Esophagus squamous epithelium (tissue), 5 donors: ENCODE measurements around the gene TLCD2. TPM values are rescaled to one million over a fixed set of nuclear protein-coding genes. Genes with fewer than 3 reads are reported as not detected.

ENCODE experiments used
- DNase-seq: peaks from one replicate; lab custom pipeline; 2025; lab: John Stamatoyannopoulos, UW
- H3K27ac ChIP-seq, 4 donors: fragments of 200-600 bp; sonication (generic); one replicate each; pipeline ENCODE4 v1.5.1; 2016 to 2019; ENCODE audit warnings: mild to moderate bottlenecking in 1 of 4
- H3K27me3 ChIP-seq, 4 donors: fragments of 200-600 bp; sonication (generic); 1 replicate in 3 of 4; 2 replicates in 1 of 4; pipeline versions ENCODE4 v1.5.1 to v1.6.0; 2017 to 2021; ENCODE audit warnings: antibody characterized with exemption in 1 of 4
- H3K36me3 ChIP-seq, 3 donors: fragments of 200-600 bp; sonication (generic); one replicate each; pipeline ENCODE4 v1.5.1; 2016 to 2019
- H3K4me1 ChIP-seq, 3 donors: fragments of 200-600 bp; sonication (generic); one replicate each; pipeline ENCODE4 v1.5.1; 2017 to 2019
- H3K4me3 ChIP-seq, 4 donors: fragments of 200-600 bp; sonication (generic); 1 replicate in 3 of 4; 2 replicates in 1 of 4; pipeline ENCODE4 v1.5.1; 2016 to 2019; ENCODE audit warnings: mild to moderate bottlenecking in 2 of 4, moderate library complexity in 1 of 4
- H3K9me3 ChIP-seq, 3 donors: fragments of 200-600 bp; sonication (generic); one replicate each; pipeline ENCODE4 v1.5.1; 2016 to 2019
- CTCF ChIP-seq, 6 experiments: fragments of 450-650 bp in 4 of 6; fragments of 200-600 bp in 2 of 6; sonication (generic) in 2 of 6; IDR thresholded peaks; one replicate each; pipeline ENCODE4 v1.5.1; 2016 to 2019; ENCODE audit warnings: antibody characterized with exemption in 6 of 6, mild to moderate bottlenecking in 4 of 6, moderate library complexity in 4 of 6
- POLR2A ChIP-seq, 4 donors: fragments of 450-650 bp; IDR thresholded peaks; one replicate each; pipeline ENCODE4 v1.6.1; 2017; ENCODE audit warnings: antibody characterized with exemption in 4 of 4, mild to moderate bottlenecking in 4 of 4, moderate library complexity in 3 of 4
- WGBS, 2 donors: methylation state at CpG; one replicate each; pipeline ENCODE4 v1.1.5; 2018; 5-methylcytosine and 5-hydroxymethylcytosine counted together
- intact Hi-C: fragments of 100-400 bp; cut with DNase I; formaldehyde crosslinking; loops from one replicate; pipeline ENCODE4 v1.15.0; 2022
- total RNA-seq, 4 donors: library from RNA; depleted of rRNA; stranded (reverse); fragments of >200 nt; gene quantifications; one replicate each; pipeline ENCODE4 v1.1.0, GENCODE V29; 2016
- donor health status: DM: yes; HTN: yes; CAD: no.

Gene TLCD2
- total RNA-seq, 4 donors from 2014 or later: 4.2 to 6.0 (median 5.6) TPM

GRCh38 chr17:1715803-1716075, 5.6 kb upstream of the TLCD2 start:
- H3K4me1 ChIP-seq: peaks cover 30 to 69% (median 42%) of the 10 kb centered on the region in 3 donors
- peak overlapping the region; percentile 97 to 100 (median 100) for H3K27ac ChIP-seq
- no peak for DNase-seq
- no peaks in the 10 kb centered on the region for H3K9me3 ChIP-seq
- no peak for TF ChIP-seq POLR2A (IDR thresholded peaks at IDR 0.05)
- TF ChIP-seq CTCF (IDR thresholded peaks at IDR 0.05): no peak
- peak overlapping the region; percentile 86 to 100 (median 91) for H3K4me3 ChIP-seq
- intact Hi-C loops: no loop called here
- 0% methylated on average over 11 of the region's 23 CpGs; no CpG with 5 or more reads in 1 of the 2 donors for whole genome bisulfite sequencing, 2 donors
- no peaks in the 10 kb centered on the region for H3K27me3 ChIP-seq
- H3K36me3 ChIP-seq: peaks cover 8 to 27% (median 14%) of the 10 kb centered on the region in 3 donors

- Histone ChIP-seq H3K27ac (peak overlapping the region; percentile 97 to 100 (median 100)), H3K9me3 (no peaks in the 10 kb centered on the region), H3K36me3 (peaks cover 8 to 27% (median 14%) of the 10 kb centered on the region in 3 donors), H3K4me1 (peaks cover 26 to 69% (median 41%) of the 10 kb centered on the region in 3 donors), H3K4me3 (peak overlapping the region; percentile 86 to 100 (median 91)), H3K27me3 (no peaks in the 10 kb centered on the region)
- intact Hi-C loops: no loop called here
- 2 to 8% methylated on average over 6 to 13 of the region's 32 CpGs for WGBS, 2 donors
- TF ChIP-seq POLR2A (IDR thresholded peaks at IDR 0.05) (peak in 2 of 4 donors; percentile 52 to 81), CTCF (IDR thresholded peaks at IDR 0.05) (no peak)
- DNase-seq: no peak
These were observed 5.0 kb upstream of the TLCD2 start for GRCh38 chr17:1714980-1715802.

- peak; percentile 58 for DNase-seq
- WGBS, 2 donors: 4 to 7% methylated on average over 3 to 11 of the region's 19 CpGs
- Histone ChIP-seq H3K27ac (peak overlapping the region; percentile 97 to 100 (median 100)), H3K9me3 (no peaks in the 10 kb centered on the region), H3K4me3 (peak overlapping the region; percentile 86 to 100 (median 91)), H3K4me1 (peaks cover 32 to 71% (median 44%) of the 10 kb centered on the region in 3 donors), H3K36me3 (peaks cover 8 to 27% (median 14%) of the 10 kb centered on the region in 3 donors), H3K27me3 (no peaks in the 10 kb centered on the region)
- no peak for TF ChIP-seq CTCF (IDR thresholded peaks at IDR 0.05)
- TF ChIP-seq POLR2A (IDR thresholded peaks at IDR 0.05): no peak
- intact Hi-C loops: no loop called here
These were observed 4.3 kb upstream of the TLCD2 start for GRCh38 chr17:1714427-1714979.

GRCh38 chr17:1713878-1714426, 3.8 kb upstream of the TLCD2 start:
- peak overlapping the region; percentile 86 to 100 (median 91) for H3K4me3 ChIP-seq
- H3K27ac ChIP-seq: peak overlapping the region; percentile 97 to 100 (median 100)
- H3K4me1 ChIP-seq: peaks cover 35 to 77% (median 49%) of the 10 kb centered on the region in 3 donors
- no peak for TF ChIP-seq POLR2A (IDR thresholded peaks at IDR 0.05)
- peak in 5 of 6 experiments; percentile 29 to 62 (median 37) for TF ChIP-seq CTCF (IDR thresholded peaks at IDR 0.05)
- no peaks in the 10 kb centered on the region for H3K27me3 ChIP-seq
- WGBS, 2 donors: 7 to 17% methylated on average over 1 to 3 of the region's 11 CpGs
- H3K9me3 ChIP-seq: no peaks in the 10 kb centered on the region
- DNase-seq: no peak
- H3K36me3 ChIP-seq: peaks cover 8 to 27% (median 14%) of the 10 kb centered on the region in 3 donors
- intact Hi-C loops: no loop called here
